PC-9 (cell line): Measurements from ENCODE around the gene EFCAB11.

Experiments used
- CTCF ChIP-seq: fragments of 200-600 bp; sonication (generic); conservative IDR thresholded peaks from 2 replicates; pipeline ENCODE4 v1.6.1; 2017; ENCODE audit warnings: mixed run types, antibody characterized with exemption, mild to moderate bottlenecking, moderate library complexity
- EZH2 ChIP-seq: fragments of 200-600 bp; sonication (generic); IDR thresholded peaks from 2 replicates; pipeline ENCODE4 v1.8.0; 2017; ENCODE audit warnings: antibody characterized with exemption, low read depth

GRCh38 chr14:89757313-89757939 is 197.1 kb downstream of the EFCAB11 start:
- TF ChIP-seq CTCF (no peak), EZH2 (no peak)
